DMS 273 treated with DMSO at 0.1 percent for 48 hours (cell line): Measurements from ENCODE around the gene LAMA4.

ENCODE experiments used
- DNase-seq: peaks from one replicate; lab custom pipeline; 2025; lab: John Stamatoyannopoulos, UW

The LAMA4 gene

DNA sequence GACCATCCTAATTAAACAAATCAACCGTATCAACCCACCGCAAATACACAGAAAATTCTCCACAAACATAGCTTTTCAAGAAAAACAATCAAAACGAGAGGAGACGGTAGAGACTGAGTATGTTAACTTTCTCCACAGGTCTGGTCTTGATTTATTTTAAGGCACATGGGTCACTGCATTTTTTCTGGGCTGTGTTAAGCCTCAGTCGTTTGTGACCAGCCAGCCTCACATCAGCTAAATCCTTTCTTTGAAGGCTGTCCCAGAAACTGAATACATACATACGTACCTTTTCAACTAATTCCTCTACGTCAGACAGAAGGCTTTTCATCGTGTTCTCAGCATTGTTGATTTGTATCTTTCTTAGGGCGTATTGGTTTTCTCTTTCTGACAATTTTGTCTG, 69.4 kb downstream of the LAMA4 start:
- no peak for DNase-seq

DNA sequence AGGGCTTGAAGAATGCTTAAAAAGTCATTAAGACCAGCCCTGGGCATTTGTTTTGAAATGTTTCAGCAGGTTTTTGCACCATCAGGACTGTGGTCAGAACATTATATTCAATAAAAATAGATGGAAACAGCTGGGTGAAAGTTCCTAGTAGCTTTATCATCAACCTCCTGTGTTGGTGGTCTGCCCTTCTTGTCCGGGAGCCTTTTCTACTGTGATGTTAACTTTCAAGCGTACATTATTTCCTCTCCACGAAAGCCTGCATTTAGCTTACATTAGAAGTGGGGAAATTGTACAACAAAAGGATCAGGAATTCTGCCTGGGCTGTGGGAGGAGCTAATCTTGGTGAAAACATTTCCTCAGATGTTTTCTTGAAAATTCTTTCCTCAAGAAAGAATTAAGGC, 71.1 kb downstream of the LAMA4 start:
- no peak for DNase-seq

DNA sequence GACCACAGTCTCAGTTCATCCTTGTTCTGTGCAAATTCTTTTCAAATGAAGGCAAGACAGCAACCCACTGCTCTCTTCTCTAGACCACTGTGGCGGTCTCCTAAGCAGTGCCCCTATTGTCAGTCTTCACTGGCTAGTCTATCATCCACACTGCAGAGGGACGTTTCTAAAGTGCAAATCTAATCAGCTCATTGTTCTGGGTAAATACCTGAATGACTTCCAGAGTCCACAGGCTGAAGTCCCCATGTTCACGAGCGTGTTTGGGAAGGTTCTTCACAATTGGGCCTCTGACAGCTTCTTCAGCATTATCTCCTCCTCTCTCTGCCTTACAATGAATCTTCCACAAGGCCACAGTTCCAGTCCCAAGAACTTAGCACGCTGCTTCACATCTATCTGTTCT, 73.2 kb downstream of the LAMA4 start:
- DNase-seq, result no peak

DNA sequence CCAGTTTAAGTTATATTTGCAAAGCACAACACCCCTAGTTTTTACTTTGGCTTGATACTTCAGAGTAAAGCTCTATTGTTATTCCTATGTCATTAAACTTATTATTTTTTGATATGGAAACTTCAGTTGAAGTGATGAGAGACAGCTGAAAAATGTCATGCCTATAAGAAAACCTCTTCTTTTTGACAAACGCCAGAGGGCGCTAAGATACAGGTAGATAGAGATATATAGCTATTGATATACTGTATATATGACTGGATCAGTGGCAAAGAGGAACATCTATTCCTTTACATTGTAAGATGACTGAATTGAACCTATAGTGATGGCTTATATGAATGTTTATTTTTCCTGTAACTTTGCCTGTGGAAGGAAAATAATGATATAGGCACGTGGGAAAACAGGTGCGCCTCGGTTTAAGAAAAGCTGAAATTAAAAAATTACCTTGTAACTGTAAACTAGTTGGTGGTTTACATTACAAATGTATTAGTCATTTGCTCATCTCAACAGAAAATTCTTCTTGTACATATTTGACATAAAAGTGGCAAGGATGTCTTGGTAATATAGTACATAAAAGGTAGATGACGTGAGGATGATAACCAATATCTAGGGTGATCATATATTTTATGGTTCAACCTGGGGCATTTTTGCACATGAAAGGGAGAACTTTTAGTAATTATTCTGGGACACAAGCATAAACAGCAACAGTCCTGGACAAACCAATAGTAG, 74.1 kb downstream of the LAMA4 start:
- DNase-seq, result peak; percentile 70

DNA sequence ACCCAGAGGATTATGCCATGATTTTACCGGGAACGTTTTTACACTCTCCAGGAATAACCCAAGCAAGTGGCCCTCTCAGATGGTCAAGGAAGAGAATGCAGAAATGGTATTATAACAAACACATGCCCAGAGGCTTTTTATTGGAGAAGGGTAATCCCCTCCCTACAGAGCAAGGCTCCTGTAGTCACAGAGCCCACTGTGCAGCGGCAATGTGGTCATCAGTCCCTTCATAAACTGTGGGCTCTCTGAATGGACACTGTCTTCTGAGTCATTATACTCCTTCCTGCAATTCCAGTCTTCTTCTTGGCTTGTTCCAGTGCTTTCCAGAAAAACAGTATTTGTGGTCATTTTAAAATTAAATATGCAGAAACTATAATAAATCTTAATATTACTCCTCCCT, 74.7 kb downstream of the LAMA4 start:
- no peak for DNase-seq

DNA sequence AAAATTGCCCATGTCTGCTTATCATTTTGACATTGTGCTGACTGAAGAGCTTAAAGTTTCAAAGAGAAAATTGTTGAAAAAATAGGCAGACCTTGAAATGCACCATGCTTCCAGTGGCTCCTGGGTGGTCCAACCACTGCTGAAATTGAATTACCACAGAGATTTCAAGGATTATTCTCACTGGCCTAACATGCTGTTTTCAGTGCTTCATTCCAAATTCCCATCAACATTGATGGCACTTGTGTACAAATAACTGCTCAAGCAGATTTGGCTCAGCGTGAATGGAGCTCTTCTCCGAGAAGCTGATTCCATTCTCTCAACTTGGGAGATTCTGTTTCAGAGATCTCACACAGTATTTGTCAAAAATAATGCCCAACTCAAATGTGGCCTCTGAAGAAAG, 75.5 kb downstream of the LAMA4 start:
- DNase-seq, result no peak

DNA sequence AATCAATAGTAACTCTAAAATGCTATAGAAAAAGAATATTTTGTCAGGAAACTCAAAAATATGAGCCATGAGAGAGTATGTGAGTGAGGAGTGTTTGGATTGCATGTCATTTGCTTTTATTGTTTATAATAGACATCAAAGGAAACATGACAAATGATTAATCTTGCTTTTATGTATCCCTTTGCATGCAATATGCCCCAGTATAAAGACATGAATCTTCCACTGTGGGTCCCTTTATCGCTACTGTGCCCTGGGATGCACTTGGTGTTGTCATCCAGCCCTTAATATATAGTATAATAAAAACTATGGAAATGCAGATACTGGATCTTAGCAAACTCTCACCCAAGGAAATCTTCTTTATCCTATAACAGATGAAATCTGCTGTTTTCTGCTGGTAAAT, 77.3 kb downstream of the LAMA4 start:
- no peak for DNase-seq

DNA sequence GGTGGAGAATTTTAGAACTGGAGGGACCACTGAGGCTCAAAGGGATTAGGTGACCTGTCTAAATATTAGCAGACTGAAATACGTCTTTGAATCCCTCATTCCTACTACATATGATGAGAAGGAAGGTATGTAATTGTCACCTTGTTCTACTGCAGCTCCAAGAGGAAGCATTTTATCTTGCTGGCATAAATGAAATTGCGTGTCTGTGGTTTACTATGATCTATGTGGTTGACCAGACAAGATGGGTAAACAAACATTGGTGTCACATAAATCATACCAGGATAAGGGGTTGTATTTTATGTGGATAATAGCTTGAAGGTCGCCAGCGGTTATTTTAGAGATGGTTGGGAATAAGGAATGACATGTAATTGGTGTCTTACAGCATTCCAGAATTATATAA, 78.2 kb downstream of the LAMA4 start:
- no peak for DNase-seq

DNA sequence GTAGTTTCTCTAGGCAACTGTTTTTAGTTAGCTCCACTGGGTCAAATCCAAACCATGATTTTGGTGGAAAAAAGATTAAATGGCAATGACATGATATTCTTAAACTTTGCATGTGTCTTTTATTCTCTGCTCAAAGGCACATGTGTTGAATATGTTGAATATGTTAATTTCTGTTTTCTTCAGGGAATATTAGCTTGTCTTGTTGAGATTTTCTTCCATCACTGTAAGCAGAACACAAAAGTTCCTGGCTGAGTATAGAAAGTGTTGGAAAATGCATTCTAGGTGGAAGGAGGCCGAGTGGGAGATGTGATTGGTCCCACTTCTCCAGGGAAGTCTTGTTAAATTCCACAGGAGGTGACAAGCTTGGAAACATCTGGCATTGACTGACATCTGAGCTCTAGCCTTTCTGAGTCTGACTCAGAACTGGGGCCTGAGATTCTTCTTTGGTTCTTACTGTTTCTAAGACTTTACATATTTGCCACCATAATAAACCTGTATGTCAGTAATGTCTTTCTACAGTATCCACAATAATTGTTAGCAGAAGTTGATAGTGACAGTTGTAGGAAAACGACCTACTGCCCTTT, 81.1 kb downstream of the LAMA4 start:
- DNase-seq, result no peak

DNA sequence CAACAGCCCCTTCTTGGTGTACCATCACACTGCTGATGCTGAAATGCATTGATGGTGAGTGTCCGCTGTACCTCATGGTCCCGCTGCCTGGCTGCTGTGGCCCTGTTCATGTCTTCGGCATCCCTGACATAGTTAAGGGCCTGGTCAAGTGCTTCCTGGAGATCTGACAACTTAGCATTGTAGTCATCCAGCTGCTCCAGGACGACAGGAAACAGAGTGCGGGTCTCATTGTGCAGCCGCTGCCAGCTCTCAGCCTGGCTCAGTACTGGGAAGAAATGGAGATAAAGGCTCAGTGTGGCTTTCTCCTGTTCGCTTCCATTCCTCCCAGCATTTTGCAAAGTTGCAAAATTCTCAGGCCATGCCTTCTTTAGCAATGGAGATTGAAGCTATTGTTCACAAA, 81.8 kb downstream of the LAMA4 start:
- DNase-seq, result no peak

DNA sequence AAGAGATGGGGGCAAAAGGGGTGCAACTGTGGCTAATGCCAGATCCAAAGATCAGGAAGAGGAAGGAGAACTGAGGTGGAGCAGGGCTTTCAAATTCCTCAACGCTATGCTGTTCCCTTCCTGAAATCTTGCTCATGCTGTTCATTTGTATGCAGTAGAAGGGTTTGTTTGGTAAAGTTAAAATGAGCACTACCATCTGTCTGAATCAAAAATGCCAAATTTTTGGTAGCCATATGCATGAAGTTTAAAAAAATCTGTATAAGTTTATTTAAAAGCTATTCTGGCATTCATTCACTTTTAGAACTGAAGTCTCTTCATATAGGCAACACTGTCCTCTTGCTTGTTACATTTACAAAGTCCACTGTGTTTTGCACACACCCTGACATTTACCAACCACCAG, 84.8 kb downstream of the LAMA4 start:
- no peak for DNase-seq

DNA sequence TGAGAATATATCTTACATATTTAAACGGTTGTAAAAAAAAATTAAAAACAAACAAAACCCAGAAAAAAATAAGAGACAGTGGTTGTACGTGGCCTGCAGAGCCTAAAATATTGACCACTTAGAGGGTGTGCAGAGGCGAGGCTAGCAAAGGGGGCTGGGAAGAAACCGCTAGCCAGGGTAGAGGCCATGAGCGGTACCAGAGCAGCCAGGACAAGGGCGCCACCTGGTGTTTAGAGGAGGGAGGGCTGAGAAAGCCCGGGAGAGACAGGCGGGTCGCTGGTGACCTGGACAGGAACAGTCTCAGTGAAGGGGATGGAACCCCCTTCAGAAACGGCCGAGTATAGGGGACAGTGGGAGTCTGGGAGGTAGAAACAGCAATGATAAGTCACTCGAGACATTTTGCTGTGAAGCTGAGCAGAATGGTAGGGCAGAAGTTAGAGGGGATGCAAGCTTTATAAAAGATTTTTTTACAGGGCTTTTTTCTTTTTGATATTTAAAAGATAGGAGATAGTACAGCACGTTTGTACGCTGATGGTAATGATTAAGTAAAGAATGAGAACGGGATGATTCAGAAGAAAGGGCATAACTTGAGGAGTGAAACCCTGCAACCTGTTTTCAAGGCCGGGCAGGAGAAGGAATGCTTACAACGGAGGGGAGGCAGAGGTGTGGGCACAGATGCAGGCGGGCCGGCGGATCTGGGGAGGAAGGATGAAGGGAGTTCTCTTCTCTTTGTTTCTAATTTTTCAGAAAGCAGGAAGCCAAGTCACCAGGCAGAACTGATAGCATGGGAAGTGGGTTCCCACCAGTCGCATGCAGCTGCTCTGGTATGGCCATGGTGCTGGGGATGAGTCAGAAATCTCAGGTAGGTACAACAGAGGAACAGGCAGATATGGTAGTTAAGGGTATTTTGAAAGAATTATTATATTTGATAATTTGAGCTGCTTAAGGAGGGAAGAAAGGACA, 90.8 kb downstream of the LAMA4 start:
- DNase-seq, result peak; percentile 38

DNA sequence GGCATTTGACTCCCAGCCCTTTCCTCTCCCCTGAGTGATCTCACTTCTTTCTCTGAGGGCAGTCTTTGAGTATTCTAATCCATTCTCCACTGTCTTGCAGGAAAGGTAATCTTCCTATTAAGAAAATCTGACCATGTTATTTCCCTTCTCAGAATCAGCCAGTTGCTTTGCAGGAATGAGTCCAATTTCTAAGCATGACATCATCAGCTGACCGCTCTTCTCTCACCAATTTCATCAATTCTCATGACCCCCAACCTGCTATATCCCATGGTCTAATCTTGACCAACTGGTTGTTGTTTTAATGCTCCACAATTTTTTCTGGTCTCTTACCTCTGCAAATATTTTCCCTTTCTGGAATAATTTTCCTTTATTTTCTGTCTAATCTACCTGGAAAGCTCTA, 93.6 kb downstream of the LAMA4 start:
- no peak for DNase-seq

DNA sequence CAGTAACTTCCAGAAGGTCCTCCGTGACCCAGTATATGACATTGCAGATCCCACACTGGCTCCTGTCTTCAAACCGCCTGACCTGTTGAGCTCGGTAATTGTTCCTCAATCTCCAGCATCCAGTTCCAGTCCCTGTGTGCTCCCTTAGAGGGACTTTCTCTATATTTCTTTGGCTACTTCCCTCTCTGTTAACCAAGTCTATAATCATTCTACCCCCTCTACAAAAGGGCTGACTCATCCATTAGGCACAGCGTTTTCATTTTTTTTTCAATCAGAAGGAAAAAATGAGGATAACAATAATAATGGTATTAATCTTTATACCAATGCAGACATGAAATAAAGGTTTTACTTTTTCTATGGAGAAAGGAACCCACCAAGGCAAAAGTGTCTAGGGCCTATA, 97.7 kb downstream of the LAMA4 start:
- no peak for DNase-seq

DNA sequence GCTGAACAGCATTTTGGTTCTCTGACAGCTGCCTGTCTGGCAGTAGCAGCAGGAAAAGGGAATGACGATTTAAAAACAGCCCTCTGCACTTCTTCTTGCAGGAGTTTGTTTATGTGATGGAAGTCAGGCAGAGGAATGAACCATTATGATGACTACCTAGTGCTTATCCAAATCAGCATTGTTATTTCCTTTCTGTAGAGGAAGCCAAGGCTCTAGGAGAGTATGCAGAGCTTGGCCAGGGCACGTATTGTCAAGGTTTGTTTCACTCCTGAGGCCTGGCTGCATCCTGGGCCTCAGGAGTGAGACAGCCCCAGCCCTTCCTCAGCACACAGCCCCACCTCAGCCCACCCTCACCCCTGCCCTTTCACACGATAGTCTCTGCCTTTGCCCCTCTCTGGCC, 98.5 kb downstream of the LAMA4 start:
- DNase-seq, result no peak

DNA sequence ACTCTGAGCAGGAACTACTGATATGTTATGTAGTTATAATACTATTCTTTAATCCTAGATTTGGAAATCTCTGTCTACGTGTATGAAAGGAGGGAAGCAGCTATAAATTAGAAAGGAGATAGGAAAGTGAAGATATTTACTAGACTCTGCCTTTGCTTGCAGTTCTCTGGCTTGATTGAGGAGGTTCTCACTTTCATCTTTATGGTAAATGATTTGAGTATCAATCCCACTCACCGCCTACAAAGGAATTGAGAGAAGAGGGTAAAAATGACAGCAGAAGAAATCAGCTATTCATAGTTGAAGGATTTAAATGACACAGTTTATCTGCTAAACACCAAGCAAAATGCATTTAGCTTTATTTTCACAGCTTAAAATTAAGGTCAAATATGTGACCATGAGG, 99.7 kb downstream of the LAMA4 start:
- DNase-seq, result peak; percentile 65

DNA sequence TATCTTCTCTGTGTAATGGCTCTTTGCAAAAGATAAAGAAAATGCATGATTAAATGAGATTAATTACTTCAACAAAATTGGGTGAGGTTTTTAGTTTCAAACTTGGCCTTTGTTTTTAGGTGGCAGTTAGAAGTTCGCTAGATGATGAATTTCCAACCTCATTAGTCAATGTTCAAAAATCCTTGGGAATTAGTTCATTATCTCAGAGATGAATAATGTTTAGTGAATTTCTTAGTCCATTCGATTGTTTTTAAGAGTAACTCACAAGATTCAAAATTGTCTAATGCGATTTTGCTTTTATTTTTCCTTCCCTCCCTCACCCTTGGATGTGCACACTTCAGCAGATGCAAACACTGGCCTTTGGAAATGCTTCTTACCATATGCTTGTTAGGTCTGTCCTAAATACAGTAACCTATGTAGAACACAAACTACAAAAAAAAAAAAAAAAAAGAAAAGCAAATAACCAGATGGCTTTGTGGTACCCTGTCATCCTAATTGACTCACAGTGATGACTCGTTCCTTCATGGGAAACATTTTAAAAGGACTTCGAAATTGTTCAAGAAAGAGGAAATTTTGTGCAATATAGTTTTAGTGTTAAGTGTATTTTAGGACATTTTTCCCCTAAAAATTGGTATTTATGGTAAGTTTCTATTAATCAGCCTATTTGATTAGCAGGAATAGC, 100.3 kb downstream of the LAMA4 start:
- DNase-seq, result peak; percentile 73

DNA sequence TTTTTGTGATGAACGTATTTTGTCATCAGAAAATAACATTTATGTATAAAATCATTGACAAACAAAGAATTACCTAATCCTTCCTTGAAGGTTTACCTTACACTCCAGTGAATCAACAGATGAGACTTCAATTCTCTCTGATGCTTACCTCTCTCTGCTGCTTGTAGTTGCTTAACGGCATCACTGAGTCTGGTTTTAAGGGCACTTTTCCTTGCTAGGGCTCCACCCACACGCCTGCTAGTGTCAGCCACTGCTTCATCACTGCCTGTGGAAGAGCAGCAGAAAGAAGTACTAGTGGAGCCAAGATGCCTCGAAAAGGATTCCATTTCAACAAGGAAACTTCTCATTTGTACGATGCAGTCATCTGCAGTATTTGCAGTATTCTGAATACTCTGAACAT, 104.0 kb downstream of the LAMA4 start:
- no peak for DNase-seq

DNA sequence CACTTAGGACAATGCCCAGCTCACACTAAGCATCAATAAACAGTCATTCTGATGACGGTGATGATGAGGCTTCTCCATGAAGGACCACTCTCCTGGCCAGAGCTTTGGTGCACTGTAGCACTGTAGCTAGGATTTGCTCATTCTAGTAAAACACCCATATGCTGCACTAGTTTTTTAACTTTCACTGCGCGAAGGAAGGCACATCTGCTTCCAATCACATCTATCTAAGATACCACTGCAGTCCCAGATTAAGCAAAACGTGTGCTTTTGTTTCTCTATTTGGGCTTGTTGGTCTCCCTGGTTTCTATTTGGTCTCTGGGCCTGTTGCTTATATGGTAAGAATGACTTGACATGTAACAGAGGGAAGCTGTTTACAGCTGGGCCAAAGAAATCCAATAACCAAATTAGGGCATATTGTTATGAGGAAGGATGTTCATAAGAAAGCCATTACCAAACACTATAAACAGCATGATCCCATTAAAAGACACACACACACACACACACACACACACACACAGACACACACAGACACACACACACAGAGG, 104.6 kb downstream of the LAMA4 start:
- no peak for DNase-seq

DNA sequence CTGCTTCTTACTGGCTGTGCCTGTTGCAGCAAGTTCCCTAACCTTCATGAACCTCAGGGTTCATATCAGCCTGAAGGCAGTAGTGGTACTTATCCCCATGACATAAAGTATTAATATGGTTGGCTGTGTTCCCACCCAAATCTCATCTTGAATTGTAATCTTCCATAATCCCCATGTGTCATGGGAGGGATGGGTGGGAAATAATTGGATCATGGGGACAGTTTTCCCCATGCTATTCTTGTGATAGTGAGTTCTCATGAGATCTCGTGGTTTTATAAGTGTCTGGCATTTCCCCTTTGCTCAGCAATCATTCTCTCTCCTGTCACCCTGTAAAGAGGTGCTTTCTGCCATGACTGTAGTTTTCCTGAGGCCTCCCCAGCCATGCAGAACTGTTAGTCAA, 105.1 kb downstream of the LAMA4 start:
- DNase-seq, result no peak

DNA sequence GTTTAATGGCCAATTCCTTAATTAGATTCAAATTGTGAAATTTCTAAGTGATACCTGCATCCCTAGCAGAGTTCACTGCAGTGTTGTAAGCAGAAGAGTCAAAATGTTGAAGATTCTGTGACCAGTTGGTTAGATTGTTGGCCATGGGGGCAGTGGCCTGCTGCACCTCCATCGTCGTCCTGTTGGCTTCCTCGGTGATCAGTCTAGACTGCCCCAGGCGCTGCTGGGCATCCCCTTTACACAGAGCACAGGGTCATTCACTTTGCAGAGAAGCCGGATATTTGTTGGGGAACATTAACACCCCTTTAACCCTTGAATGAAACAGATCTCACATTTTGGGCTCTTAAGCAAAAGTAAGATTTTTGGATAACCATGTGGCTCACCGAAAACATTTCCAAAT, 106.3 kb downstream of the LAMA4 start:
- no peak for DNase-seq

DNA sequence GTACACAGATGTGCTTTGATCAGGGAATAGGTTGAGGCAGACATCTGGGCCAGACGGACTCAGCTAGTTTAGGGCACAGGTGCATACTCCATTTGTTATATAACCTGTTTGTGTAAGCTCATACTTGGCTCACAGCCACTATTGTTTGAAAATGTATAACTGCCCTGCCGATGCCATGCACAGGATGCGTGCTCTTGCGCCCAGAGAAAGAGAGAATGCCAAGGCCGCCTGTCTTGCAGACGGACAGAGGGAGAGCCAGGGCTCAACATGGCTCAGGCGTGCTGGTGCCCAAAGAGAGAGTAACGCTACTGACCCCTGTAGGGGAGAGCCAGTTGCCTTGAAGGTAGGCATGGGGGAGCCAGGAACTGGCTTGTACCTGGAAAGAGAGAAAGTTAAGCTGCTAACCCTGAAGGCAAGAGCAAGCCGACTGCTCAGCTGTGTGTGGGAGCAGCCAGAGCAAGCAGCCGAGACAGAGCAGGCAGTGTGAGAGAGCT, 109.2 kb downstream of the LAMA4 start:
- peak; percentile 42 for DNase-seq
